SK-N-SH treated with all-trans-retinoic acid at 6 μM for 48 hours (cell line): ENCODE data around the gene FABP3.

Experiments
- ZC3H10 ChIP-seq: fragments of 250-450 bp; sonication (Bioruptor Pico); IDR thresholded peaks from 2 replicates; pipeline ENCODE4 v1.5.1; 2021; ENCODE audit warnings: mild to moderate bottlenecking, moderate library complexity
- ZFP3 ChIP-seq: fragments of 250-450 bp; sonication (Bioruptor Pico); IDR thresholded peaks from 2 replicates; pipeline ENCODE4 v1.5.0; 2020; ENCODE audit warnings: mild to moderate bottlenecking, moderate library complexity

- TF ChIP-seq ZC3H10 = no peak
- no peak for TF ChIP-seq ZFP3
These were observed 48.6 kb upstream of the FABP3 start for GRCh38 chr1:31421371-31422040.
